GM12872 (cell line): ENCODE data around the gene SCCPDH.

Experiments used
- TF ChIP-seq, protein P1 (sequence below): IDR thresholded peaks from 3 replicates; pipeline ENCODE4 v1.5.1; 2011; ENCODE audit warnings: low read depth, mild to moderate bottlenecking, low read length, moderate library complexity; ENCODE audit not compliant: insufficient read depth

Gene SCCPDH

DNA sequence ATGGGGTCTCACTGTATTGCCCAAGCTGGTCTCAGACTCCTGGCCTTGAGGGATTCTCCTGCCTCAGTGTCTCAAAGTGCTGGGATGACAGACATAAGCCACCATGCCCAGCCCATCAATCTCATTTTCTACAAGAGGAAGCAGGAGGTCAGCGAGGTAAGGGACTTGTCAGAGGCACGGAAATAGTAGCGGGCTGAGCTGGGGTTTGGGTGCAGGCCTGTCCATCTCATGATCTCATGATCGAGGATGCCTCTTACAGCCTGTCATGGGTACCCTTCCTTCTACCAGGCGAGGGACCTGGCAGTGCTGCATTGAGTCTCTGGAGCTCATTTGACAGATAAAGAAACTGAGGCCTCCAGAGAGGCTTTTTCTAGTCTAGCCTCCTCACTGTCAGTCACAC lies 28.5 kb upstream of the SCCPDH start:
- TF ChIP-seq, protein P1, sequence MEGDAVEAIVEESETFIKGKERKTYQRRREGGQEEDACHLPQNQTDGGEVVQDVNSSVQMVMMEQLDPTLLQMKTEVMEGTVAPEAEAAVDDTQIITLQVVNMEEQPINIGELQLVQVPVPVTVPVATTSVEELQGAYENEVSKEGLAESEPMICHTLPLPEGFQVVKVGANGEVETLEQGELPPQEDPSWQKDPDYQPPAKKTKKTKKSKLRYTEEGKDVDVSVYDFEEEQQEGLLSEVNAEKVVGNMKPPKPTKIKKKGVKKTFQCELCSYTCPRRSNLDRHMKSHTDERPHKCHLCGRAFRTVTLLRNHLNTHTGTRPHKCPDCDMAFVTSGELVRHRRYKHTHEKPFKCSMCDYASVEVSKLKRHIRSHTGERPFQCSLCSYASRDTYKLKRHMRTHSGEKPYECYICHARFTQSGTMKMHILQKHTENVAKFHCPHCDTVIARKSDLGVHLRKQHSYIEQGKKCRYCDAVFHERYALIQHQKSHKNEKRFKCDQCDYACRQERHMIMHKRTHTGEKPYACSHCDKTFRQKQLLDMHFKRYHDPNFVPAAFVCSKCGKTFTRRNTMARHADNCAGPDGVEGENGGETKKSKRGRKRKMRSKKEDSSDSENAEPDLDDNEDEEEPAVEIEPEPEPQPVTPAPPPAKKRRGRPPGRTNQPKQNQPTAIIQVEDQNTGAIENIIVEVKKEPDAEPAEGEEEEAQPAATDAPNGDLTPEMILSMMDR = no peak

DNA sequence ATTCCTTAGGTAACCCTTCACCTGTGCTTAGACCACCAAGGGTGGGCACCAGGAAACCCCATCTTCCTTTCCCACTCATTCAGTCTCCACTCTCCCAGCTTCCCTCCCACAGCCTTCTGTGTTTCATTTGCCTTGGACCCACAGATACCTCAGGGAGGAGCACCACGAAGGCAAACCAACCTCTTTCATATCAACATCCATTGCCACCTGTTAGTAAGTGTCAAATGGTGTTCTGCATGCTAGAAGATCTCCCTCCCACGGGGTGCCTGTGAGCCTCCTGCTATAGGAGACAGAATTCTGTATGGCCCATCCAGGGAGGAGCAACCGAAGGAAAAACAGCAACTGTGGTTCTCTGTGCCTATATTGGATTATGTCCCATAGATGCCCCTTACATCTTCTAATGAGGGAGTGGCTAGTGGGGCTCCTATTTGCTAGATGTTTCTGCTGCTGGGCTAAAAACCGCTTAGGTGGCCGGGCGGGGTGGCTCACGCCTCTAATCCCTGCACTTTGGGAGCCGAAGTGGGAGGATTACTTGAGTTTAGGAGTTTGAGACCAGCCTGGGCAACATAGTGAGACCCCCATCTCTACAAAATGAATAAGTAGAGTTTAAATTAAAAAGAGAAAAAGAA lies 25.6 kb upstream of the SCCPDH start:
- TF ChIP-seq, protein P1 = no peak

DNA sequence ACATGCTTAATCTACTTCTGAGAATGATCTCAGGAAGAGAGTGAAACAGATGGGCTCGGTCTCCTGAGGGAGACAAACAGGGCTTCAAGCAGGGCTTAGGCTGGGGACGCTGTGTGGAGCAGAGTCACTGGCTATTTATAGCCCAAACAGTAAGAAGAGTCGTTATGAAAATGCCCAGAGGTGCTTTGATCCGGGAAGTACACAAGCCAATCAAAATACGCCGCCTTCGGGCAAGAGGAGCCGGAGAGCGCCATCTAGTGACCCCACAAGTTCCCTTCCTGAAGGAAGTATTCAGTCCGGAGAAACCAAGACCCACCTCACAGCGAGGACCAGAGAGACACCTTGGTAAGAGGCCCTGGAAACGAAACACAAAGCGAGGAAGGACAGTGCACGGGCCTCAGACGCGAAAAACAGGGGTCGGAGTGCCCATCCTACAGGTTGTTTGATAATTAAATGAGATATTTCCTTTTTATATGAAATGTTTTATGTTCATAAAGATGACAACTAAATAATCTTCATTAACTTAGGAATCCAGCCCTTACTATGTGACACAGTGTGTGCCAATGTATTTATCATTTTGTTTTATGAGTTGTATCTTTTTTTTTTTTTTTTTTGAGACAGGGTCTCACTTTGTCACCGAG lies 25.0 kb upstream of the SCCPDH start:
- TF ChIP-seq, protein P1 = peak; percentile 90

DNA sequence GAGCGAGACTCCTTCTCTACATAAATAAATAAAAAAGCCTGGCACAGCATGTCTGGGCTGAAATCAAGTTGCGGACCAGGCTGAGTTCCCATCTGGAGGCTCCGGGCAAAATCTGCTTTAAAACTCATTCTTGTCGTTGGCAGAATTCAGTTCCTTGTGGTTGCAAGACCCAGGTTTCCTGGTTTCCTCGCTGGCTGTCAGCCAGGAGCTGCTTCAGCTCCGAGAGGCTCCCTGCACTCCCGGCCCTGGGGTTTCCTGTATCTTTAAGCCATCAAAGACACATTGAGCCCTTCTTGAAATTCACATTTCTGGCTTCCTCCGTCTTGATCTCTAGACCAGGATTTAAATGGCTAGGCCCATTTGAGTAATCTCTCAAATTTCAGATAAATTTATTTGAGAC lies 20.6 kb upstream of the SCCPDH start:
- TF ChIP-seq, protein P1 = no peak

DNA sequence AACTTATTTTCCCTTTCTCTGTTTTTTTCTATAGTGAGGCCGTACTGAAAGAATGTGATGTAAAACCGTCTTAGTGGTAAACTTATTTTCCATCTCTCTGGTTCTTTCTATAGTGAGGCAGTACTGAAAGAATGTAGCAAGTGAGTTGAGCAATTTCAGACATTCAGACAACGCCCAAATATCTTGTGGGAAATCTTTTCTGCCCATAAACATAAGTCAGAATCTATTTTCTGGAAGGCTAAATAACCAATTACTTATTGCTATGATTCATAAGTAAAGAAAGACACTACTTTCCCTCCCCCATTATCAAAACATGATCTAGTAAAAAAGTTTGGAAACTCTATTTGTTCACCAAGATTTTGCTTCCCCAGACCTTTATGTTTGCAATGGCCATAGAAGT lies 18.8 kb upstream of the SCCPDH start:
- TF ChIP-seq, protein P1 = no peak

DNA sequence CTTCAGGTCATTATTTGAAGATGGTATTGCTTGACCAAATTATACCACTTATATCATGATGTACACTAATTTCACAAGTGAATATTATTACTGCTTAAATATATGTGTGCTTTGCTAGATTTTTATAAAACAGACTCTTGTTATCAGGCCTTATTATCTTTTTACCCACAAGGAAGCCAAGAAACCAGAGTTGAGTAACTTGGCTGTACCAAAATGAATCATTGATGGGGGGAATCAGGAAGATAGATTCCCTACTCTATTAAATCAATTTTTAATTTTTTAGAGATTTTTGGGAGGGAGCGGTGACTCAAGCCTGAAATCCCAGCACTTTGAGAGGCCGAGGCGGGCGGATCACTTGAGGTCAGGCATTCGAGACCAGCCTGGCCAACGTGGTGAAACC lies 16.0 kb upstream of the SCCPDH start:
- TF ChIP-seq, protein P1 = no peak

DNA sequence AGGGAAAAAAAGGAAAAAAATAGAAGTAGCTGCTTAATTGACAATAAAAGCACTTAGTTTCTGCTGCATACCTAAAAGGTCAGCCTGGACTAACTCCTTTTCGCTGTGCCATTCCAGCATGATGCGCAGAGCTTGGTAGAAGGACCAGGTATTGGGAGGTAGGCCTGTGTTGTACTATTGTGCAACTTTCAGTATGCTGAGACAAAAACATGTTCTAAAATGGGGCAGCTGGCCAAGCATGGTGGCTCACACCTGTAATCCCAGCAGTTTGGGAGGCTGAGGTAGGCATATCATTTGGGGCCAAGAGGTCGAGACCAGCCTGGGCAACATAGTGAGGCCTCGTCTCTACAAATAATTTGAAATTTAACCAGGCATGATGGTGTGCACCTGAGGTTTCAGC lies 15.0 kb upstream of the SCCPDH start:
- TF ChIP-seq, protein P1 = no peak
